ENCODE results near the gene OSBPL5. TPM values are rescaled to one million over a fixed set of nuclear protein-coding genes. Genes with fewer than 3 reads are reported as not detected.

OSBPL5 gene
- total and polyA plus RNA-seq, 9 of the 15 experiments (the other 6 are each of a cell fraction or from before 2014, with no cell fraction given) = 0.06 to 14.8 (median 3.2) TPM

- TF ChIP-seq ILK (tag; IDR thresholded peaks at IDR 0.05; ENCODE audit: borderline replicate concordance, low read depth) (no peak), POLR2B (IDR thresholded peaks at IDR 0.05; ENCODE audit: low read depth, partially characterized antibody) (peak; percentile 15), ATF4 (CRISPR knock-in tag; IDR thresholded peaks at IDR 0.05) (0 out of 2 replicates have a peak, but pooled peaks have one; percentile 13), ZNF12 (CRISPR knock-in tag; IDR thresholded peaks at IDR 0.05) (0 out of 2 replicates have a peak, but pooled peaks have one; percentile 84), RAD21 (CRISPR knock-in tag; conservative IDR thresholded peaks at IDR 0.05 in 1 of 2, IDR thresholded peaks at IDR 0.05 in 1 of 2) (peak; percentile 40 to 65), HDAC2 (IDR thresholded peaks at IDR 0.05) (peak; percentile 90), ZKSCAN3 (CRISPR knock-in tag; IDR thresholded peaks at IDR 0.05) (no peak), ZNF280B (CRISPR knock-in tag; IDR thresholded peaks at IDR 0.05) (no peak), L3MBTL2 (IDR thresholded peaks at IDR 0.05) (peak; percentile 93), GABPB2 (CRISPR knock-in tag; conservative IDR thresholded peaks at IDR 0.05) (no peak), PURB (CRISPR knock-in tag; IDR thresholded peaks at IDR 0.05; ENCODE audit: low read depth) (no peak), ILF3 (IDR thresholded peaks at IDR 0.05; ENCODE audit: borderline replicate concordance) (no peak), ESRRA (IDR thresholded peaks at IDR 0.05; ENCODE audit: borderline replicate concordance, low read depth) (peak; percentile 90; the same call in 1 of the 2 replicates), CC2D1A (IDR thresholded peaks at IDR 0.05) (no peak; the same call in 1 of the 2 replicates), ZNF212 (CRISPR knock-in tag; IDR thresholded peaks at IDR 0.05) (no peak), ZNF232 (CRISPR knock-in tag; IDR thresholded peaks at IDR 0.05) (0 out of 2 replicates have a peak, but pooled peaks have one; percentile 37)
Observed at GRCh38 chr11:3169255-3170043, 4.3 kb upstream of the OSBPL5 start (continued).
